NCI-H1417 (cell line): Measurements from ENCODE around the gene FGF14.

Experiments
- DNase-seq, 3 experiments: peaks; one replicate each; lab custom pipeline; 2025; lab: John Stamatoyannopoulos, UW

The FGF14 gene

GRCh38 chr13:102250448-102250847 lies 151.4 kb downstream of the FGF14 start:
- DNase-seq, result no peak

- DNase-seq, result no peak
These were observed 157.1 kb downstream of the FGF14 start for GRCh38 chr13:102244607-102245227.

GRCh38 chr13:102240110-102240509 lies 161.7 kb downstream of the FGF14 start:
- no peak for DNase-seq

GRCh38 chr13:102237230-102237629 lies 164.6 kb downstream of the FGF14 start:
- DNase-seq, result no peak

GRCh38 chr13:102236830-102237229 lies 165.0 kb downstream of the FGF14 start:
- DNase-seq, result no peak

- DNase-seq, result no peak
These were observed 165.5 kb downstream of the FGF14 start for GRCh38 chr13:102236341-102236740.

GRCh38 chr13:102235689-102236088 lies 166.2 kb downstream of the FGF14 start:
- DNase-seq, result no peak

GRCh38 chr13:102234618-102235017 lies 167.2 kb downstream of the FGF14 start:
- DNase-seq, result no peak

GRCh38 chr13:102233566-102234208 lies 168.2 kb downstream of the FGF14 start:
- no peak for DNase-seq

- no peak for DNase-seq
These were observed 170.4 kb downstream of the FGF14 start for GRCh38 chr13:102231479-102231878.

- DNase-seq, result peak in 1 of 3 experiments; percentile 65
These were observed 174.1 kb downstream of the FGF14 start for GRCh38 chr13:102227741-102228140.

GRCh38 chr13:102226591-102226990 lies 175.3 kb downstream of the FGF14 start:
- DNase-seq, result no peak

- no peak for DNase-seq
These were observed 176.0 kb downstream of the FGF14 start for GRCh38 chr13:102225892-102226291.

- no peak for DNase-seq
These were observed 181.1 kb downstream of the FGF14 start for GRCh38 chr13:102220681-102221228.

- DNase-seq, result no peak
These were observed 186.9 kb downstream of the FGF14 start for GRCh38 chr13:102214956-102215355.

GRCh38 chr13:102212729-102213128 lies 189.1 kb downstream of the FGF14 start:
- DNase-seq, result peak in 2 of 3 experiments; percentile 64 to 80

GRCh38 chr13:102208347-102208746 lies 193.5 kb downstream of the FGF14 start:
- DNase-seq, result no peak

GRCh38 chr13:102207680-102208342 lies 194.0 kb downstream of the FGF14 start:
- no peak for DNase-seq

- peak in 2 of 3 experiments; percentile 18 to 56 for DNase-seq
These were observed 198.1 kb downstream of the FGF14 start for GRCh38 chr13:102203718-102204117.

GRCh38 chr13:102198418-102199311 lies 203.2 kb downstream of the FGF14 start:
- no peak for DNase-seq

GRCh38 chr13:102197193-102197592 lies 204.7 kb downstream of the FGF14 start:
- peak in 2 of 3 experiments; percentile 29 to 56 for DNase-seq
